Hepatic stellate cell (primary cell): Measurements from ENCODE around the gene CAPNS1.

Experiments
- DNase-seq: peaks from one replicate; pipeline ENCODE4 v3.0.0; 2011; ENCODE audit warnings: low spot score

The CAPNS1 gene

GRCh38 chr19:36139473-36140303 lies at the start of gene CAPNS1:
Gene CAPNS1 (plus strand): TSS chr19:36140066. CDS start chr19:36141012, 946 bp downstream.
- peak; percentile 98 for DNase-seq

GRCh38 chr19:36090910-36091695 lies 48.8 kb upstream of the CAPNS1 start:
- no peak for DNase-seq

- DNase-seq: no peak
Observed at GRCh38 chr19:36092566-36092965, 47.3 kb upstream of the CAPNS1 start.

GRCh38 chr19:36093146-36093662 lies 46.7 kb upstream of the CAPNS1 start:
- DNase-seq: no peak

GRCh38 chr19:36093687-36094086 lies 46.2 kb upstream of the CAPNS1 start:
- no peak for DNase-seq

GRCh38 chr19:36097036-36097435 lies 42.8 kb upstream of the CAPNS1 start:
- DNase-seq: no peak

GRCh38 chr19:36099166-36099785 lies 40.6 kb upstream of the CAPNS1 start:
- DNase-seq: no peak

- no peak for DNase-seq
Observed at GRCh38 chr19:36100476-36100875, 39.4 kb upstream of the CAPNS1 start.

- no peak for DNase-seq
Observed at GRCh38 chr19:36101550-36102327, 38.1 kb upstream of the CAPNS1 start.

GRCh38 chr19:36103040-36103626 lies 36.7 kb upstream of the CAPNS1 start:
- DNase-seq: no peak

- no peak for DNase-seq
Observed at GRCh38 chr19:36103842-36104552, 35.9 kb upstream of the CAPNS1 start.

- no peak for DNase-seq
Observed at GRCh38 chr19:36106441-36106840, 33.4 kb upstream of the CAPNS1 start.

- DNase-seq: no peak
Observed at GRCh38 chr19:36106991-36107390, 32.9 kb upstream of the CAPNS1 start.

GRCh38 chr19:36108684-36109083 lies 31.2 kb upstream of the CAPNS1 start:
- DNase-seq: no peak

GRCh38 chr19:36110487-36111199 lies 29.2 kb upstream of the CAPNS1 start, which contains the start of gene OVOL3:
Gene OVOL3 (plus strand): TSS chr19:36111143. CDS start chr19:36111203, 60 bp downstream.
- DNase-seq: no peak

- no peak for DNase-seq
Observed at GRCh38 chr19:36111200-36111539, 28.7 kb upstream of the CAPNS1 start.

GRCh38 chr19:36112678-36113077 lies 27.2 kb upstream of the CAPNS1 start:
- no peak for DNase-seq

- DNase-seq: no peak
Observed at GRCh38 chr19:36113425-36113824, 26.4 kb upstream of the CAPNS1 start.

- DNase-seq: peak; percentile 52
Observed at GRCh38 chr19:36113894-36114720, 25.8 kb upstream of the CAPNS1 start.
